ENCODE results near the gene PDE2A.

PDE2A gene

GRCh38 chr11:72534371-72535193 lies 139.6 kb downstream of the PDE2A start:
- DNase-seq, result no peak

- DNase-seq, result no peak
These were observed 145.2 kb downstream of the PDE2A start for GRCh38 chr11:72529068-72529467.

GRCh38 chr11:72528121-72528520 lies 146.1 kb downstream of the PDE2A start:
- peak; percentile 38 to 65 (median 48) for DNase-seq
